Neuronal stem cell (in vitro differentiated cells): Measurements from ENCODE around the gene CSRNP3.

Experiments
- DNase-seq: peaks from one replicate; pipeline ENCODE4 v3.0.0-alpha.2; 2013; ENCODE audit warnings: low spot score
- H2AFZ ChIP-seq: one replicate; pipeline ENCODE4 v1.6.1; 2013; ENCODE audit warnings: mild to moderate bottlenecking, low read length, inconsistent platforms
- H2AK5ac ChIP-seq: 2 replicates; pipeline ENCODE4 v1.6.1; 2013; ENCODE audit warnings: low read depth, mild to moderate bottlenecking, inconsistent platforms, low read length, moderate library complexity, mixed read lengths
- H2BK120ac ChIP-seq: 2 replicates; pipeline ENCODE4 v1.6.1; 2013; ENCODE audit warnings: low read depth, mild to moderate bottlenecking, inconsistent platforms, low read length, moderate library complexity, mixed read lengths
- H2BK12ac ChIP-seq: one replicate; pipeline ENCODE4 v1.6.1; 2013; ENCODE audit warnings: low read length, inconsistent platforms
- H2BK15ac ChIP-seq: 2 replicates; pipeline ENCODE4 v1.6.1; 2013; ENCODE audit warnings: mild to moderate bottlenecking, low read length, inconsistent platforms, mixed read lengths
- H2BK5ac ChIP-seq: one replicate; pipeline ENCODE4 v1.6.1; 2013; ENCODE audit warnings: inconsistent platforms, mild to moderate bottlenecking, low read length, moderate library complexity
- H3K14ac ChIP-seq: one replicate; pipeline ENCODE4 v1.6.1; 2013; ENCODE audit warnings: low read length, inconsistent platforms
- H3K18ac ChIP-seq: 2 replicates; pipeline ENCODE4 v1.6.1; 2013; ENCODE audit warnings: low read length, inconsistent platforms
- H3K23ac ChIP-seq: 2 replicates; pipeline ENCODE4 v1.6.1; 2013; ENCODE audit warnings: low read depth, mild to moderate bottlenecking, mixed read lengths, low read length, inconsistent platforms; ENCODE audit not compliant: poor library complexity
- H3K27ac ChIP-seq: replicated peaks from 3 replicates; pipeline ENCODE4 v1.5.1; 2013; ENCODE audit warnings: low read length, inconsistent platforms
- H3K27me3 ChIP-seq, 3 experiments: 2 replicates each; pipeline ENCODE4 v1.6.1; 2013; ENCODE audit warnings: low read length in 3 of 3, mild to moderate bottlenecking in 2 of 3, inconsistent platforms in 1 of 3, low read depth in 1 of 3, mixed read lengths in 1 of 3, moderate library complexity in 1 of 3; ENCODE audit not compliant: control insufficient read depth in 3 of 3, insufficient read depth in 3 of 3
- H3K36me3 ChIP-seq, 2 donors: replicated peaks in 1 of 2; 2 replicates each; pipeline ENCODE4 v1.6.1; 2013; ENCODE audit warnings: low read length in 2 of 2; ENCODE audit not compliant: control insufficient read depth in 2 of 2, insufficient read depth in 2 of 2
- H3K4ac ChIP-seq: 2 replicates; pipeline ENCODE4 v1.6.1; 2013; ENCODE audit warnings: inconsistent platforms, mild to moderate bottlenecking, low read length, moderate library complexity
- H3K4me1 ChIP-seq, 2 donors: 1 replicate in 1 of 2; 2 replicates in 1 of 2; pipeline ENCODE4 v1.6.1; 2013; ENCODE audit warnings: low read length in 2 of 2, low read depth in 1 of 2; ENCODE audit not compliant: control insufficient read depth in 2 of 2, insufficient read depth in 1 of 2
- H3K4me2 ChIP-seq: one replicate; pipeline ENCODE4 v1.6.1; 2013; ENCODE audit warnings: mild to moderate bottlenecking, low read length, inconsistent platforms; ENCODE audit not compliant: insufficient read depth, poor library complexity, severe bottlenecking
- H3K4me3 ChIP-seq, 2 donors: 2 replicates each; pipeline ENCODE4 v1.5.1; 2013; ENCODE audit warnings: low read length in 2 of 2, mild to moderate bottlenecking in 2 of 2, inconsistent platforms in 1 of 2, moderate library complexity in 1 of 2
- H3K79me1 ChIP-seq: one replicate; pipeline ENCODE4 v1.6.1; 2013; ENCODE audit warnings: low read depth, mild to moderate bottlenecking, inconsistent platforms, low read length, moderate library complexity
- H3K9ac ChIP-seq: one replicate; pipeline ENCODE4 v1.6.1; 2013; ENCODE audit warnings: mild to moderate bottlenecking, low read depth, low read length, inconsistent platforms; ENCODE audit not compliant: poor library complexity
- H3K9me3 ChIP-seq, 2 donors: replicated peaks in 1 of 2; 2 replicates each; pipeline versions ENCODE3 to v1.6.1; 2013; ENCODE audit warnings: low read length in 2 of 2, mild to moderate bottlenecking in 2 of 2, inconsistent platforms in 1 of 2, low read depth in 1 of 2, mixed read lengths in 1 of 2, moderate library complexity in 1 of 2; ENCODE audit not compliant: control insufficient read depth in 2 of 2, insufficient read depth in 1 of 2
- H4K8ac ChIP-seq: one replicate; pipeline ENCODE4 v1.6.1; 2013; ENCODE audit warnings: low read depth, mild to moderate bottlenecking, inconsistent platforms, low read length, moderate library complexity
- H4K91ac ChIP-seq: one replicate; pipeline ENCODE4 v1.6.1; 2013; ENCODE audit warnings: low read length, low read depth, mild to moderate bottlenecking, inconsistent platforms; ENCODE audit not compliant: poor library complexity
- WGBS, 2 donors: extraction: QIAGEN DNeasy Blood & Tissue Kit; methylation state at CpG; one replicate each; pipeline ENCODE4 v1.1.7; 2013; ENCODE audit warnings: missing lambda C conversion rate in 2 of 2, mixed read lengths in 1 of 2; ENCODE audit not compliant: insufficient read length in 2 of 2, insufficient replicate concordance in 1 of 2; ENCODE audit errors: extremely low coverage in 2 of 2; 5-methylcytosine and 5-hydroxymethylcytosine counted together

Gene CSRNP3

GRCh38 chr2:165466386-165466785, 3.1 kb upstream of the CSRNP3 start:
- Histone ChIP-seq H2BK12ac (no peak overlapping the region), H3K4ac (no peak overlapping the region), H3K79me1 (no peaks in the 10 kb centered on the region), H4K8ac (no peak overlapping the region), H4K91ac (no peak overlapping the region), H3K4me2 (no peak overlapping the region), H3K27me3 (no peaks in the 10 kb centered on the region), H2AK5ac (no peak overlapping the region), H2BK5ac (no peak overlapping the region), H3K4me3 (no peak overlapping the region), H3K9me3 (no peaks in the 10 kb centered on the region), H3K18ac (no peak overlapping the region), H3K9ac (no peak overlapping the region), H3K23ac (no peak overlapping the region), H2AFZ (peak overlapping the region; percentile 25), H2BK120ac (no peak overlapping the region), H3K36me3 (no peaks in the 10 kb centered on the region), H3K27ac (no peak overlapping the region), H2BK15ac (no peak overlapping the region), H3K14ac (no peak overlapping the region), H3K4me1 (peaks cover 0 to 4% of the 10 kb centered on the region in 2 donors)
- DNase-seq, result no peak
- WGBS, 2 donors, result no CpG with 5 or more reads among the region's 2 CpGs

GRCh38 chr2:165467921-165468320, 1.6 kb upstream of the CSRNP3 start:
- no peak overlapping the region for H3K18ac ChIP-seq
- H3K9ac ChIP-seq, result no peak overlapping the region
- no CpG with 5 or more reads among the region's 3 CpGs for WGBS, 2 donors
- no peak overlapping the region for H3K4me2 ChIP-seq
- no peak overlapping the region for H2BK5ac ChIP-seq
- H3K23ac ChIP-seq, result no peak overlapping the region
- no peak overlapping the region for H2BK12ac ChIP-seq
- H2AK5ac ChIP-seq, result no peak overlapping the region
- no peak overlapping the region for H4K91ac ChIP-seq
- H3K79me1 ChIP-seq, result no peaks in the 10 kb centered on the region
- no peak overlapping the region for H2BK120ac ChIP-seq
- no peak overlapping the region for H3K14ac ChIP-seq
- H3K4me1 ChIP-seq, result peaks cover 0 to 13% of the 10 kb centered on the region in 2 donors
- no peak overlapping the region for H3K27ac ChIP-seq
- no peak for DNase-seq
- peak overlapping the region; percentile 71 for H2AFZ ChIP-seq
- H2BK15ac ChIP-seq, result no peak overlapping the region
- no peak overlapping the region for H4K8ac ChIP-seq
- no peaks in the 10 kb centered on the region for H3K36me3 ChIP-seq
- H3K9me3 ChIP-seq, result no peaks in the 10 kb centered on the region
- no peak overlapping the region for H3K4me3 ChIP-seq
- no peaks in the 10 kb centered on the region for H3K27me3 ChIP-seq
- no peak overlapping the region for H3K4ac ChIP-seq

GRCh38 chr2:165470361-165470760, 863 bp downstream of the CSRNP3 start:
- H3K4me3 ChIP-seq, result peak overlapping the region in 1 of 2 donors; percentile 67
- no peak overlapping the region for H3K14ac ChIP-seq
- H3K79me1 ChIP-seq, result no peaks in the 10 kb centered on the region
- no peaks in the 10 kb centered on the region for H3K27me3 ChIP-seq
- H3K23ac ChIP-seq, result no peak overlapping the region
- H2BK5ac ChIP-seq, result no peak overlapping the region
- H3K27ac ChIP-seq, result no peak overlapping the region
- H2BK15ac ChIP-seq, result no peak overlapping the region
- H3K9me3 ChIP-seq, result no peaks in the 10 kb centered on the region
- H3K4me2 ChIP-seq, result no peak overlapping the region
- H3K9ac ChIP-seq, result no peak overlapping the region
- H3K18ac ChIP-seq, result no peak overlapping the region
- no peak overlapping the region for H2BK120ac ChIP-seq
- no peak overlapping the region for H2AFZ ChIP-seq
- H2BK12ac ChIP-seq, result no peak overlapping the region
- no peak overlapping the region for H2AK5ac ChIP-seq
- H3K4ac ChIP-seq, result no peak overlapping the region
- no peaks in the 10 kb centered on the region for H3K36me3 ChIP-seq
- H4K91ac ChIP-seq, result no peak overlapping the region
- DNase-seq, result no peak
- peaks cover 0 to 23% of the 10 kb centered on the region in 2 donors for H3K4me1 ChIP-seq
- no peak overlapping the region for H4K8ac ChIP-seq

- Histone ChIP-seq H3K4me1 (peaks cover 0 to 24% of the 10 kb centered on the region in 2 donors), H3K18ac (no peak overlapping the region), H3K23ac (no peak overlapping the region), H3K27me3 (no peaks in the 10 kb centered on the region), H2BK120ac (no peak overlapping the region), H2BK15ac (no peak overlapping the region), H3K4me3 (peak overlapping the region in 1 of 2 donors; percentile 67), H3K14ac (no peak overlapping the region), H3K9ac (no peak overlapping the region), H3K4me2 (no peak overlapping the region), H2BK5ac (no peak overlapping the region), H4K91ac (no peak overlapping the region), H3K79me1 (no peaks in the 10 kb centered on the region), H2BK12ac (no peak overlapping the region), H4K8ac (no peak overlapping the region), H3K36me3 (peaks cover 0 to 2% of the 10 kb centered on the region in 2 donors), H3K4ac (no peak overlapping the region), H2AK5ac (no peak overlapping the region), H3K9me3 (no peaks in the 10 kb centered on the region), H3K27ac (no peak overlapping the region), H2AFZ (no peak overlapping the region)
- WGBS, 2 donors, result no CpG with 5 or more reads among the region's 1 CpG
- no peak for DNase-seq
Observed at GRCh38 chr2:165471349-165471950, 2.0 kb downstream of the CSRNP3 start.
